Urinary bladder (tissue), 4 donors: ENCODE measurements around the gene GOT2. TPM values are rescaled to one million over a fixed set of nuclear protein-coding genes. Genes with fewer than 3 reads are reported as not detected.

Experiments used
- DNase-seq: peaks from one replicate; pipeline ENCODE4 v3.0.0-alpha.2; 2015; ENCODE audit errors: extremely low spot score
- H3K27ac ChIP-seq: one replicate; pipeline ENCODE4 v1.5.1; 2013; ENCODE audit warnings: low read depth, mild to moderate bottlenecking, moderate library complexity
- H3K36me3 ChIP-seq: one replicate; pipeline ENCODE4 v1.6.1; 2013; ENCODE audit warnings: mild to moderate bottlenecking, moderate library complexity; ENCODE audit not compliant: insufficient read depth
- H3K4me1 ChIP-seq: one replicate; pipeline ENCODE4 v1.6.1; 2013; ENCODE audit warnings: mild to moderate bottlenecking, moderate library complexity; ENCODE audit not compliant: insufficient read depth
- H3K4me3 ChIP-seq: one replicate; pipeline ENCODE4 v1.5.1; 2013; ENCODE audit warnings: low read depth, low read length
- WGBS: extraction: QIAGEN DNeasy Blood & Tissue Kit; methylation state at CpG from one replicate; pipeline ENCODE4 v1.1.7; 2013; 5-methylcytosine and 5-hydroxymethylcytosine counted together
- polyA plus RNA-seq: library from polyadenylated mRNA; stranded (reverse); fragments of 200-250 nt; gene quantifications from one replicate; pipeline ENCODE4 v1.2.3, GENCODE V29; 2013
- small RNA-seq: library from RNA; depleted of rRNA; stranded (forward); fragments of <200 nt; gene quantifications from one replicate; pipeline ENCODE3, GENCODE V24; 2014
- total RNA-seq: library from RNA; depleted of rRNA; stranded (reverse); fragments of >200 nt; gene quantifications from one replicate; pipeline ENCODE4 v1.2.3, GENCODE V29; 2014
- donor health status: healthy with polysubstance abuse.
- donor health status: healthy.

GOT2 gene
- total and polyA plus RNA-seq, 2 donors: 26.4 to 60.1 TPM

DNA sequence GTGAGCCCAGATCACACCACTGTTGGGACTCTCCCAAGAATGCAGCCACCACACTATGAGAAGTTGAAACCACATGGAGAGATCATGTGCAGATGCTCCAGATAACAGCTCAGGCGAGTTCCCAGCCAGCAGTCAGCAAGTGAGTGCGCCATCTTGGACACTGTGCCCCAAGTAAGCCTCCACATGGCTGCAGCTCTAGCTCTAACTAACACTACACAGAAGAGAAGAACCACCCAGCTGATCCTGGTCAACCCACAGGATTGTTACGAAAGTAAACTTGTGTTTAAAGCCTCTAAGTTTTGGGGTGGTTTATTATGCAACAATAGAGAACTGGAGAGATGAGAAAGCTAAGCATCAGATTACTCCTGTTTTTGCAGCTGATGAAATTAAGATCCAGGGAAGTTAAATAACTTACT is 75.3 kb downstream of the GOT2 start:
- no peaks in the 10 kb centered on the region for H3K4me1 ChIP-seq
- no peaks in the 10 kb centered on the region for H3K36me3 ChIP-seq
- H3K27ac ChIP-seq: no peak overlapping the region
- 79% methylated on average over 3 of the region's 3 CpGs for WGBS
- no peak overlapping the region for H3K4me3 ChIP-seq
- DNase-seq: no peak

Small RNA genes within 50 kb of the gene (small RNA-seq; reads per million reads assigned to genes)
- gene RN7SL143P (not detected), gene RNU6-1155P (not detected)

Other genes with a start within 250 kb of the GOT2 start
- gene NDRG4, start 234.2 kb downstream of the GOT2 start, total RNA-seq: 8.1 TPM
- 7.8 TPM for gene NDRG4, start 234.2 kb downstream of the GOT2 start, polyA plus RNA-seq
- gene SETD6, start 218.8 kb downstream of the GOT2 start, total RNA-seq: 15.3 TPM
- 15.5 TPM for gene SETD6, start 218.8 kb downstream of the GOT2 start, polyA plus RNA-seq
- gene CNOT1, start 104.5 kb downstream of the GOT2 start, total RNA-seq: 141 TPM
- 74.4 TPM for gene CNOT1, start 104.5 kb downstream of the GOT2 start, polyA plus RNA-seq
- gene SLC38A7, start 49.5 kb downstream of the GOT2 start, total RNA-seq: 13.8 TPM
- 7.7 TPM for gene SLC38A7, start 49.5 kb downstream of the GOT2 start, polyA plus RNA-seq